Activated CD4-positive, CD25-positive, alpha-beta regulatory T cell treated with anti-CD3 and anti-CD28 coated beads, Interleukin-2, amount 50 U/mL, for 24 hours (primary cell): ENCODE measurements around the gene EXD2.
"Not testable (repeated sequence)": the region's sequence is repeated elsewhere in the genome, so short reads cannot be mapped to it uniquely, and the experiment has no call there.

Experiments
- ATAC-seq, 2 donors: fragments of 150-1000 bp; cut with Tn5 transposase; one replicate each; pipeline ENCODE4 v1.10.0; 2021; ENCODE audit warnings: mild to moderate bottlenecking in 1 of 2, moderate library complexity in 1 of 2

Gene EXD2

GRCh38 chr14:69191340-69192111, at the start of gene EXD2:
TSS of gene EXD2 (plus strand) at chr14:69191498. CDS start at chr14:69209471, 17,973 bp downstream.
- peak; percentile 91 to 93 for ATAC-seq

- no peak for ATAC-seq
These were observed 49.7 kb upstream of the EXD2 start for GRCh38 chr14:69141550-69141949.

GRCh38 chr14:69142101-69142500, 49.2 kb upstream of the EXD2 start:
- ATAC-seq: no peak

- no peak for ATAC-seq
These were observed 41.6 kb upstream of the EXD2 start for GRCh38 chr14:69149461-69150244.

- peak; percentile 62 to 67 for ATAC-seq
These were observed 39.7 kb upstream of the EXD2 start for GRCh38 chr14:69151458-69152180.

- ATAC-seq: peak; percentile 4 to 6
These were observed 39.0 kb upstream of the EXD2 start for GRCh38 chr14:69152181-69152901.

GRCh38 chr14:69152902-69153151, 38.5 kb upstream of the EXD2 start, which contains the start of gene DCAF5:
TSS of gene DCAF5 (minus strand) at chr14:69153119. CDS start at chr14:69152978, 141 bp downstream.
- ATAC-seq: peak in 1 of 2 donors; percentile 93

GRCh38 chr14:69153152-69153872, 38.0 kb upstream of the EXD2 start:
- ATAC-seq: peak in 1 of 2 donors; percentile 94

- no peak for ATAC-seq
These were observed 37.4 kb upstream of the EXD2 start for GRCh38 chr14:69153873-69154270.

- ATAC-seq: no peak
These were observed 36.5 kb upstream of the EXD2 start for GRCh38 chr14:69154779-69155178.

GRCh38 chr14:69156224-69156623, 35.1 kb upstream of the EXD2 start:
- no peak for ATAC-seq

GRCh38 chr14:69161590-69161989, 29.7 kb upstream of the EXD2 start:
- ATAC-seq: no peak

GRCh38 chr14:69165787-69166186, 25.5 kb upstream of the EXD2 start:
- ATAC-seq: not testable (repeated sequence)

GRCh38 chr14:69170839-69171238, 20.5 kb upstream of the EXD2 start:
- no peak for ATAC-seq

- ATAC-seq: no peak
These were observed 19.7 kb upstream of the EXD2 start for GRCh38 chr14:69171569-69171968.

- ATAC-seq: no peak
These were observed 16.2 kb upstream of the EXD2 start for GRCh38 chr14:69175130-69175529.

- ATAC-seq: no peak
These were observed 9.8 kb upstream of the EXD2 start for GRCh38 chr14:69181491-69181890.

GRCh38 chr14:69182580-69182979, 8.7 kb upstream of the EXD2 start:
- ATAC-seq: not testable (repeated sequence)

GRCh38 chr14:69183735-69184134, 7.6 kb upstream of the EXD2 start:
- no peak for ATAC-seq

- ATAC-seq: no peak
These were observed 1.1 kb upstream of the EXD2 start for GRCh38 chr14:69190191-69190590.

GRCh38 chr14:69193721-69194120, 2.4 kb downstream of the EXD2 start:
- ATAC-seq: no peak

GRCh38 chr14:69199786-69200185, 8.5 kb downstream of the EXD2 start:
- ATAC-seq: no peak
